Endothelial cell of umbilical vein (primary cell): ENCODE results near the gene TACR1.

Experiments
- CTCF ChIP-seq, 2 donors: IDR thresholded peaks; 1 replicate in 1 of 2; 2 replicates in 1 of 2; pipeline ENCODE4 v1.5.1; 2011; ENCODE audit warnings: low read length in 2 of 2, mild to moderate bottlenecking in 2 of 2, moderate library complexity in 2 of 2, control low read depth in 1 of 2, inconsistent platforms in 1 of 2, low read depth in 1 of 2; ENCODE audit not compliant: insufficient read depth in 1 of 2; ENCODE audit errors: extremely low read depth in 1 of 2
- POLR2A ChIP-seq: IDR thresholded peaks from 2 replicates; pipeline ENCODE4 v1.6.1; 2012; ENCODE audit warnings: low read depth, mild to moderate bottlenecking, control low read depth, low read length

- TF ChIP-seq CTCF (IDR thresholded peaks at IDR 0.05; ENCODE audit: extremely low read depth in 1 of 2, insufficient read depth in 1 of 2, low read depth in 1 of 2, low read length in 2 of 2): no peak
- TF ChIP-seq POLR2A: no peak
These were observed 167.2 kb downstream of the TACR1 start for GRCh38 chr2:75031906-75032803.
